ENCODE results near the gene EXOC6B.

The EXOC6B gene

GRCh38 chr2:72825257-72826155 lies at the start of gene EXOC6B:
Gene EXOC6B, minus strand, starts transcription at chr2:72826033.
- peak; percentile 91 for DNase-seq

- DNase-seq, result no peak
These were observed 46.0 kb upstream of the EXOC6B start for GRCh38 chr2:72871880-72872279.

- DNase-seq, result no peak
These were observed 45.2 kb upstream of the EXOC6B start for GRCh38 chr2:72871060-72871459.

GRCh38 chr2:72864500-72864899 lies 38.7 kb upstream of the EXOC6B start:
- DNase-seq, result peak; percentile 75

- DNase-seq, result no peak
These were observed 37.2 kb upstream of the EXOC6B start for GRCh38 chr2:72863046-72863445.

GRCh38 chr2:72862239-72862988 lies 36.6 kb upstream of the EXOC6B start:
- peak; percentile 94 for DNase-seq

- DNase-seq, result peak; percentile 65
These were observed 34.0 kb upstream of the EXOC6B start for GRCh38 chr2:72859831-72860262.

GRCh38 chr2:72851333-72851732 lies 25.5 kb upstream of the EXOC6B start:
- DNase-seq, result no peak

GRCh38 chr2:72849138-72849462 lies 23.3 kb upstream of the EXOC6B start:
- no peak for DNase-seq

GRCh38 chr2:72848436-72849137 lies 22.8 kb upstream of the EXOC6B start:
- DNase-seq, result no peak

- no peak for DNase-seq
These were observed 21.9 kb upstream of the EXOC6B start for GRCh38 chr2:72847534-72848315.

GRCh38 chr2:72846171-72847095 lies 20.6 kb upstream of the EXOC6B start:
- DNase-seq, result peak; percentile 25

- no peak for DNase-seq
These were observed 17.5 kb upstream of the EXOC6B start for GRCh38 chr2:72843301-72843700.

GRCh38 chr2:72841462-72842125 lies 15.8 kb upstream of the EXOC6B start:
- no peak for DNase-seq

- DNase-seq, result no peak
These were observed 14.2 kb upstream of the EXOC6B start for GRCh38 chr2:72840066-72840465.

- no peak for DNase-seq
These were observed 11.3 kb upstream of the EXOC6B start for GRCh38 chr2:72837171-72837570.

- no peak for DNase-seq
These were observed 9.6 kb upstream of the EXOC6B start for GRCh38 chr2:72835403-72835802.

- DNase-seq, result no peak
These were observed 8.8 kb upstream of the EXOC6B start for GRCh38 chr2:72834596-72834995.

- DNase-seq, result no peak
These were observed 7.4 kb upstream of the EXOC6B start for GRCh38 chr2:72833084-72833714.

- DNase-seq, result no peak
These were observed 4.4 kb upstream of the EXOC6B start for GRCh38 chr2:72830273-72830672.
